Hematopoietic multipotent progenitor cell treated with erythropoietin and hydrocortisone succinate and interleukin-3 and kit ligand, for 17 days (in vitro differentiated cells): ENCODE data around the gene WDR64.
"Not testable (repeated sequence)": the region's sequence is repeated elsewhere in the genome, so short reads cannot be mapped to it uniquely, and the experiment has no call there.

Source experiments
- DNase-seq: peaks from one replicate; pipeline ENCODE4 v3.0.0-alpha.2; 2015; ENCODE audit warnings: low spot score

The WDR64 gene

DNA sequence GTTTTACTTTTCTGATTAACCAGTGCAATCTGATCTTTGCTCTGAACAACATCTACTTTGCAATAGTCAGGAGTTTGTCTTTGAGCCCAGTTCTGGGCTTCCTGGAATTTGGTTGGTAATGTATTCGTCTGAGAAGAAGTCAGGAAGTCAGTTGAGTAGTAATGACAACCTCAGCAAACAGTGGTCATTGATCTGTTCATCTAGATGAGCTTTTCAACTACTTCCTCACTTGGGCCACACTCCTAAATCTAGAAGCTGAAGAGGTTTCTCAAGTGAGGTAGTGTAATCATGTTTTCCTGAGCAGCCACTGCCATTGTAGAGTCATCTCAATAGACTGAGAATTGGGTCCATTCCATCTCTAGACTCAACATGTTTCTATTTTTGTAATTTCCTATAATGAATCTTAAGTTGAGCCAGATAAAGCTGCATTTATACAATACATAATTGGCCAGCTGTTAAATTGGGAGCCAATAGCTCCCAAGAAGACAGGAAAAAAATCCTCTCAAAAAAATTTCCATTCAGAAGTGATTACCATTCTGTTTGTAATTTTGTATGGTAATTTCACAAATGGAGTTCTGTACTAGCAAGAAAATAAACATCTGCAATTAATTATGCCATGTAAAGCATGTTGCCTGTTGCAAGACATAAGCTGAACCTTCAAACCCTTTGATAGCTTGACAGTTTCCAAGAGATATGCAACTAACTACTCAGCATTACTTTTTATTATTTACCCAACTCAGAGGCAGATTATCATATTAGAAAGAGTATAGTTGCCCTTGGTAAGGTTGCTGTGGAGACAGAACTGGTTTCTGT lies 49.6 kb downstream of the WDR64 start:
- DNase-seq: no peak

DNA sequence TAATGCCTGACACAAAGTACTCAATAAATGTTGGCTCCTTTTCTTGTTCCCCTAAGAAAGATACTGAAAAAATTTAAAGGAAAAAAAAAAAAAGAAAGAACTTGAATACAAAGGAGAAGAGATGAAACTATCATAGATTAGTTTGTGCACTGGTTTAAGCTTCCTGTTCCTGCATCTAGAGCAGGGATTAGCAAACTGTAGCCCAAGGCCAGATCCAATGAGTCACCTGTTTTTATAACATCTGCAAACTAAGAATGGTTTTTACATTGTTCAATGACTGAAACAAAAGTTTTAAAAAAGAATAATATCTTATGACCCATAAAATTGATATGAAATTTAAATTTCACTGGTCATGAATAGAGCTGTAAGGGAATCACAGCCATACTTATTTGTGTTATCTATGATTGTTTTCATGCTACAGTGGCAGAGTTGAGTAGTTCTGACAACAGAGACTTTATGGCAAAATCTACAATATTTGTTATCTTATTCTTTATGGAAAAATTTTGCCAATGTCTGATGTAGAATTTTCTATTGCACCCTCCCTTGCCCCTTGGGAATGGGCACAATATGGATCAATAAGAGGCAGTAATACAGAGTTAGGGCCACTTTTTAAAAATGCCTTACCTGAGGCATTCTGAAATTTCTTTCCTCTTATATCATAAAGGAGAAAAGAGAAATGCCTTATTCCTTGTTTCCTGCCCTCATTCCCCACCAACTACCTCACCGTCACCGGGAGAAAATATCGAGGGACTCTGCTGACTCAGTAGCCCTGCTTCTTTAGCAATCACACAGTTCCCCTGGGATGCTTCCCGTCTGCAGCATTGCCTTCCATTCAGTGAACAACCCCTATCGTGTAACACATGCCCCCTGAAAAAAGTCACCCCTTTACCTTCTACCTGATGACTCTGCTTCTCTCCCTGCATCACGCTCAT lies 50.6 kb downstream of the WDR64 start:
- DNase-seq: no peak

DNA sequence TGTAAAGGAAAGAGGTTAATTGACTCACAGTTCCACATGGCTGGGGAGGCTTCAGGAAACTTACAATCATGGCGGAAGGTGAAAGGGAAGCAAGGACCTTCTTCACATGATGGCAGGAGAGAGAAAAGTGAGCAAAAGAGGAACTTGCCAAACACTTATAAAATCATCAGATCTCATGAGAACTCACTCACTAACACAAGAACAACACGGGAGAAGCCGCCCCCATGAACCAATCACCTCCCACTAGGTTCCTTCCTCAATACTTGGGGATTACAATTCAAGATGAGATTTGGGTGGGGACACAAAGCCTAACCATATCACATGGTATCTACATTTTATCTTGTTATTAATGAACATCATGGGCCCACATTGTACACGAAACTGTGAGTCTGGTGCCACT lies 51.7 kb downstream of the WDR64 start:
- DNase-seq: not testable (repeated sequence)

DNA sequence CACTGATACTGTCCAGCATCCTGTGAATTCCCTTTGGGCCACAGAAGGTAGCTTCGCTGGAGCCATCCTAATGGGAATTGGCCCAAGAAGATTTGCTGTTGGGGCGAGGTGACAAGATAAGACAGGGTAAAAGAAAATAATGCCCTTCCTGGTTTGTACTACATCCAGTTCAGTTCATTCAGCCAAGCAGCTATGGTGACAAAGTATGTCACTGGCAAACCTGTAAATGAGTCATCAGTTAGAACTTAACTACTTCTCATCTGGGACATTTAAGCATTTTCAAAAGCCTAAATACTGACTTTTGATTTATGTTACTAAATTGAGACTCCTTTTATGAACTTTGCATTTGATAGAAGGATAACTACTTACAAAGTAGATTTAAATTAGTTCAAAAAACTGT lies 54.2 kb downstream of the WDR64 start:
- no peak for DNase-seq

DNA sequence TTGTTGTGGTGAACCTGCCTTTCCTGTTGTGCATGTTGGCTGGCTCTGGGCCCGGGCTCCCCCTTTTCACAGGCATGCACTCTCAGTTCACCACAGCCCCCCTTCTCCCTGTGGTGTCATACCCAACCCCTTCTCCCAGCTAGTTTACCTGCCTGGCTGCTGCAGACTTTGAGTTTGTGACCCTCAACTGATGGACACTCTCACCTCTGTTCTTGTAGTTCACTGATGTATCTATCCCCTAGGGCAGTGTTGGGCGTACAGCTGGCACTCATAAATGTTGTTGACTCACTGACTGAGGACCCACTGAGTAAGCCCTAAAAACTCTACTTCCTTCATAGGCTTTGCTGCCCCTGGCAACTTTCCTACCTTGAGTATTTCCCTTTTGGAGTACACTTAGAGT lies 54.9 kb downstream of the WDR64 start:
- no peak for DNase-seq

DNA sequence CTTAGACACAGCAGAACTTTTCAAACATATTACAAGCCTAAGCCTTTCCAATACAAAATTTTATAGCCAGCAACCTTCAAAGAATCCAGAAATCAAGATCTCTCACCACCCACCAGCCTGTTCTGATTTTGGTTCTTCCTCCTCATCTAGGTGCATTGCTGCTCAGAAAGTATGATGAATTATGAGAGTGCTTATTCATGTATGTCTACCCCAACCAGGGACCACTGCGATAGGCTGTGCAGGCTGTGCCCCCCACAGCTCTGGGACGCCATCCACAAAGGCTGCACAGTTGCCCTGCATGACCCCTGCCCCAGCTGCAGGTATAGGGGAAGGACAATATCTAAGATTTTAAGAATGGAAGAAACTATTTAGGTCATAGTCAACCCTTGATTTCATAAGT lies 55.4 kb downstream of the WDR64 start:
- no peak for DNase-seq

DNA sequence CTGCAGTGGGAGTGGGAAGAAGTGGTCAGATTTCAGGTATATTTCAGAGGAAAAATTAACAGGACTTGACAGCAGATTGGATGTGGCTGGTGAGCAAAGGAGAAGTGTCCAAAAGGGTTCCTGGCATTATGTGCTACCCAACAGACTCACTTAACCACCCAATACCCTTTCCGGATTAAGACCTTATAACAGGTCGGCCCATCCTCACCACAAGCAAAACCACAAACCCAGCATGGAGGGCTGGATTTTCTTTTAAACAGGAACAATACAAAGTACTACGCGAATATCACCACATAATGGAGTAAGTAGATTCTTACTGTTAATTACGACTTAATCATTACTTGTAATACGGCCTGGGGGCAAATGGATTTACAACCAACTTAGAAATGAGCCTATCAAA lies 59.2 kb downstream of the WDR64 start:
- no peak for DNase-seq

DNA sequence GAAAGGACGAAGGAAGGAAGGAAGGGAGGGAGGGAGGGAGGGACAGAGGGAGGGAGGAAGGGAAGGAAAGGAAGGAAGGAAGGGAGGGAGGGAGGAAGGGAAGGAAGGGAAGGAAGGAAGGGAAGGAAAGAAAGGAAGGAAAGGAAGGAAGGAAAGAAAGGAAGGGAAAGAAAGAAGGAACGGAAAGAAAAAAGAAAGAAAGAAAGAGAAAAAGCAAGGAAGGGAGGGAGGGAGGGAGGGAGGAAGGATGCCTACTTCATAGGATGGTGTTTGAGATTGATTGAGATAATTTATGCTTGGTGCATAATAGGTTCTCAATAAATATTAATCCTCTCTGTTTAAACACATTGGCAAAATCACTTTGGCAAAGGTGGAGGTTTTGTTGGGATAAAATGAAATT lies 61.2 kb downstream of the WDR64 start:
- DNase-seq: no peak

DNA sequence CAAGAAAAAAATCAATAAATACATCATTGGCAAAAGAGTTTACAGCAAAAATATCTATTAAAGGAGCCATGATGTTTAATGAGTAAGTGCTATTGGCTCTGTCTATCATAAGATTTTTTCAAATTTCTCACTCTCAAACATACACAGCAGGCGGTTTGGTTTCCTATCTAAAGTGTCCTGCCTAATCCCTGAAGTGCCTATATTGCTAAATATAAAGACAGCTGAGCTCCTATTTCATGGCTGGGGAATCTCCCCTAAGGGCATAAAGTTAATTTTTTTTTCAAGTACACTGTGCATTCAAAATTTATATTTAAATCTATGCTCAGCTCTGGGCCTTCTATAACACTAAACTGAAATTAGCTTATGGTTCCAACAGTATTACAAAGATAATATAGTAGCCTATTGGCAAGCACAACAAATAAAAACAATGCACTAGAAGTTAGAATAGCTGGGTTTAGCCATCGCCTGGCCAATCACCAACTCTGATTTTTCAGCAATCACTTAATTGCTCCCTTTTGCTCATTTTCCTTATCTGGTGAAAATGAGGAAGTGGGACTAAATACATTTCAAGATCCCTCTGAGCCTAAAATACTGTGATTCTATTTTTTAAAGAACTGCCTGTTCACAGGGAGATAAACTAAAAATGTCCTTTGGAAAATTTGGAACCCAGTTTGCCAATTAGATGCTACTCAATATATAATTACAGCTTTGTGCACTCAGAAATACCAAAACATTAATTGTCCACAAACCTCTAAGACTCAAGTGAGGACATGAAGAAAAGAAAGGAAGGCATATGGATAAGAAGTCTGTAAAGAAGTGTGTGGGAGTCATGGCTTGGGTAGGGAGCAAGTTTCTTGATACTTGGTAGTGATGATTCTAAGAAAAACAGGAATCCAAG lies 62.5 kb downstream of the WDR64 start:
- DNase-seq: no peak

DNA sequence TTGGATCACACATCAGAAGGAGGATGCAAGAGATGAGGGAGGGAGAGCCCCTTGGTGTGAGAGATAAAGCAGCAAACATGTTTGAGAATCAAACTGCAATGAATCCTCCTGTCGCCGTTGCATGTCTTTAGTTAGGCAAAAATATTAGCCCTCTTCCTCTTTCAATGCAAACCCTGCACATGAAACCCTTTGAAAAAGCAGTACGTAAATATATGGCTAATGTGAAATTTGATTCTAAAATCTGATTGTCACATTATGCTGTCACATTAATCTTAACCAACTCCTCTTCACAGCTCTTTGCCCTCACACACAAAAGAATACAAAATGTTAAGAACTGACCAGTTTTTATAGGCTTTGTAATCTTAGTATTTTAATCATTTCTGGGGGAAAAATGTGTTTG lies 63.4 kb downstream of the WDR64 start:
- DNase-seq: no peak

DNA sequence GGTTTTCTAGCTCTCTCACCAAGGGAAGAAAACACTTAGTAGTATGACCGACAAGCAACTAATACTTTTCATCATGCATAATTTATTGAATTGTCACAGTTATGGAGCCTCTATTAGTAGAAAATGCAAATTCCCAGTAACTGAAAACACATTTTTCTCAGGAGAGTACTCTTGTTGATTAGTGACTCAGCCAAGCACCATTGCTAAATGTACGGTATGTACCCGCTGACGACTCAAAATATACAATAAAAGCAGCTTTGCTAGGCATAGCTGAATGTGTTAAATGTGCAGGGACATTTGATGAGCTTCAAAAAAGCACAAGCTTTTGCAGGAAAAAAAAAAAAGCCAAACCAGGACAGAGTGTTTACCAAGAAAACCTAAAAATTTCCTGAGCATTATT lies 63.9 kb downstream of the WDR64 start:
- DNase-seq: no peak

DNA sequence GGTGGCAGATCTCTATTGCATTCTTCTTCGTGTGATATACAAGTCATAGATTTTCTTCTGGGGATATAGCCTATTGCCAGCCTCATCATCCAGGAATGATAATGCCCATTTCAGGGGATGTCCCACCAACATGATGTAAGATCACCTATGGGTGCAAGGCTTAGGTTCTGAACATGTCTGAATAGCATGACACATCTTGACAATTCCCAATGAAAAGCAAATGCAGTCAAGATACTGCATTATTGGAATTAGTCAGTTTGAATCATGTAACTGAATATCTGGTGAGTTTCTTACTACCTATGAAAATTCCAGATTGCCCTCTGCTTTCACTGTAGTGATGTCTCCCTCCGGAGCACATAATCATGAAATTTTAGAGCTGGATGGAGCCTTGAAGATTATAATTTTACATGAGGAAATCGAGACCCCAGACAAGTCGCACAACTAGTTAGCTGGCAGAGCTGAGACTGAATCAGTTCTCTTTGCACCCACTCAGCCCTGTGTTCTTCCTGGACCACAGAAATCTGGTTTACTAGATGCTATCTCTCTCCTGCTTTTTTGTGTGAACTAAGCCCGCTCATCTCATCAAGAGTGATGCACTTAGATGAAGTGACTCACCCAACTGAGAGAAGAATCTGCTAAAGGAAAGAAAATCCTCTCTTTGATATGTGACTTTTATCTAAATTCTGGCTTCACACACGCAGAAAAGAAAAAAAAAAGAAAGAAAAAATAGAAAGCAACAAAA lies 65.0 kb downstream of the WDR64 start:
- no peak for DNase-seq

DNA sequence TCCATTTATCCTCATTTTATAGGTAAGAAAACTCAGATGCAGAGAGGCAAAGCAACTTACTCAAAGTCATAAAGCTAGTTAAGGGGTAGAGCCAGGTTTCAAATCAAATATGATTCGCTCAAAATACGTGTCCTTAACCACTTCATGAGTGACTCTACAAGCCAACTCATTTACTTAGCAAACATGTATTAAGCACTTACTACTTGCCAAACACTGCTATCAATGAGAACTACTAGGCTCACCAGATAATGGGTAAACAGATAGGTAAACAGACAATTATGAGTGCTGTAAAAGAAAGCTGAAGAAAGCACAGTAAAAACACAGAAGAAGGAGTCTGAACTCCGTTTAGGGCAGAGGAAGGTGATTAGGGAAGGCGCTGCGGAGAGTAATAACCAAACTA lies 65.9 kb downstream of the WDR64 start:
- no peak for DNase-seq

DNA sequence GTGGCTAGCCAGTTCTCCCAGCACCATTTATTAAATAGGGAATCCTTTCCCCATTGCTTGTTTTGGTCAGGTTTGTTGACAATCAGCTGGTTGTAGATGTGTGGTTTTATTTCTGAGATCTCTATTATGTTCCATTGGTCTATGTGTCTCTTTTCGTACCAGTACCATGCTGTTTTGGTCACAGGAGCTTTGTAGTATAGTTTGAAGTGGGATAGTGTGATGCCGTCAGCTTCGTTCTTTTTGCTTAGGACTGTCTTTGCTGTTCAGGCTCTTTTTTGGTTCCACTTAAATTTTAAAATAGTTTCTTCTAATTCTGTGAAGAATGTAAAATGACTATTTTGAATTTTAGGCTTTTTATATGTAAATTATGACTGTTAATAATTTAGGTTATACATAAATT lies 68.9 kb downstream of the WDR64 start:
- no peak for DNase-seq

DNA sequence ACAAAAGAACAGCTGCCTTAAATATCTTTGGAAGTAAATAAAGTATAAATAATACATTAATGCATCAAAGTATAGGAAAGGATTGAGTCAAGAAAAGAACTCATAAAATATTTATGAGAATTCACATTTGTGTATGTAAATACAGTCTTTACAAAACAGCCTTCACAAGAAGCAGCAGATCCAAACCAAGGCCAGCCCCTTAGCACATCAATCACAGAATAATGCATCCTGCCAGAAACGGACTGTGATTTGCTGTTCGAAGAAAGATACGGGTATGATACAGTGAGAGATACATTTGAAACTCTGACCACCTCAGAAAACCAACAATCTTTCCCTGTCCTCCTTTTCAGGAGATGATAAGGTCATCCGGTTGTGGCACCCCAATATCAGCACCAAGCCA lies 70.9 kb downstream of the WDR64 start:
- no peak for DNase-seq

DNA sequence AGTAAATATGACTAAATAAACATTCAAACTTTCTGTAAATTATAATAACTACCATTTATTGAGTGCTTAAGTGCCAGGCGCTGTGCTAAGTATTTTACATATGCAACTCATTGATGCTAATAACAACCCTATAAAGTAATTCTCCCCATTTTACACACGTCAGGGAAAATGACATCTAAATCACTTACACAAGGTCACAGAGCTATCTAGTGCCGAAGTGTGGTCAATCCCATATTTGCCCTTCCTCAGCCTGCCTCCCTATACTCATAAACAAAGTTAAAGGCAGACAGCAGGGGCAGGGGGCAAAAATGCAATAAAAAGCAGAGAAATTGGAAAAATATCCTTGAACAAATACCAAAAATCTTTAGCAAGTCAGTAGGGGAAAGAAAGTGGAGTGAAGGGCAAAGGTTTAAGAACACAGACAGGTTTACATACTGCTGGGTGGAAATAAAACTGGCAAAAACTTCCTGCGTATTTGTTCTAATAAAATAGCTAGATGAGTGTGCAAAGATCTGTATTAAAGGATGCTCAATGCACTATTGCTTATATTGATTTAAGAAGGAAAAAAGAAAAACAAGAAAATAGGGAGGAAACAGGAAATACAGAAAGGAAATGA lies 72.8 kb downstream of the WDR64 start:
- DNase-seq: no peak

DNA sequence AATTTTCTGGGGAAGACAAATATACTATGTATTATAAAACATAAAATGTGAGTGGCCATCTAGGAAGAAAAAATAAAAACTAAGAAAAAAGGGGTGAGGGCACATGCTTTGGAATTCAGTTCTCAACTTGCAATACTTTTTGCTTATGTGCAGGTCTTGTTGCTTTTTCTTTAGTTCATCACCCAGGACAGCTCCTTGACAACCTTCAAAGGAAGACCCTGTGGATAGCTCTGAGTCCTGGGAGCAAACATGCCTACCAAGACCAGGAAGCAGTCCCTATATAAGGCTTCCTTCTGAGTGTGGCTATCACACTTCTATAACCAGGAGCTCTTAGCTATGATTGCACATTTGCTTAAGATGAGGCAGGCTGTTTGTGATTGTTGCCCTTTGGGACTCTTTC lies 78.0 kb downstream of the WDR64 start:
- DNase-seq: no peak

DNA sequence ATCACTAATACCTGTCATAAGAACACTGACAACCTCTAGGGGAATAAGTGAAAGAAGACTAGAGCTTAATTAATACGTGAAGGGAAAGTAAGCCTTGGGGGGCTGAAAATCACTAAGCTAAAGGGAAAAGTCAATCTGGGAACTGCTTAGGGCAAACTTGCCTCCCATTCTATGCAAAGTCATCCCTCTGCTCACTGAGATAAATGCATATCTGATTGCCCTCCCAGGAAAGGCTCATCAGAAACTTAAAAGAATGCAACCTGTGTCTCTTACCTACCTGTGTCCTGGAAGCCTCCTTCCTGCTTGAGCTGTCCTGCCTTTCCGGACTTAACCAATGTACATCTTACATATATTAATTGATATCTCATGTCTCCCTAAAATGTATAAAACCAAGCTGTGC lies 81.8 kb downstream of the WDR64 start:
- DNase-seq: no peak

DNA sequence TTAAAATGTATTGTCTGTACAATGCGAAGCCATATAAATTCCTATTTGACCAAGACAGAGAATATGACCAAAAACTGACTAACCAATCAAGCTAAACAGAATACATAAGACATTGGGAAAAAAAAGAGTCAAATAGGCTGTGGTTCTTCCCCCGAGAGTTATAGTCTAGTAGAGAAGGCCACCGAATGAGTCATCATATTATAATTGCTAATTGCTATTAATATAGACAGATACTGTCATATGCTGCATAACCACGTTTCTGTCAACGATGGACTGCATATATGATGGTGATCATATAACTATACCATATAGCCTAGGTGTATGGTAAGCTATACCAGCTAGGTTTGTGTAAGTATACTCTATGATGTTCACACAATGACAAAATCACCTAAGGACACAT lies 82.5 kb downstream of the WDR64 start:
- no peak for DNase-seq

DNA sequence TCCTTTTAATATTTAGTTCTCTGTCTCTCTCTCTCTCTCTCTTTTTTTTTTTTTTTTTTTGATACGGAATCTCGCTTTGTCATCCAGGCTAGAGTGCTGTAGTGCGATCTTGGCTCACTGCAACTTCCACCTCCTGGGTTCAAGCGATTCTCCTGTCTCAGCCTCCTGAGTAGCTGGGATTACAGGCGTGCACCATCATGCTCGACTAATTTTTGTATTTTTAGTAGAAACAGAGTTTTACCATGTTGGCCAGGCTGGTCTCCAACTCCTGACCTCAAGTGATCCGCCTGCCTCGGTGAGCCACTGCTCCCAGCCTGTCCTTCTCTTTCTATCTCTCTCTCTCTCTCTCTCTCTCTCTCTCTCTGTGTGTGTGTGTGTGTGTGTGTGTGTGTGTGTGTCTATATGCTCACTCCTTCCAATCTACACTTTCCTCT lies 83.4 kb downstream of the WDR64 start:
- not testable (repeated sequence) for DNase-seq

DNA sequence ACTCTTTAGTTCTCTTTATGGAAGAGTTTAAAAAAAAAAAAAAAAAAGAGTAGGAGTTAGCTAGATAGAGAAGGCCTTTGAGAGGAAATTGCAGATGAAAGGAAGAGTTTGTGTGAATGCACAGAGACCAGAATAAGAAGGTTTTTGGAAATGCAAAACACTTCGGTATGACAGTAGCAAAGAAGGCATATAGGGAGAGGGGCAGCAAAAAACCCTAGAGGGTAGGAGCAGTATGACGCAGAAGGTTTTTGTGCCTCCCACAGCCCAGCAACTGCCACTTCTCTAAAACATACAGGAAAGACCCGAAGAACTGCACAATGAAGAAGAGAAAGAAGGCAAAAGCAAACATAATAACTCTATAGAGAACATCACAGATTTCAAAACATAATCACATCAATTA lies 84.3 kb downstream of the WDR64 start:
- DNase-seq: no peak
